Measurements from ENCODE around the gene DCLK1.

DCLK1 gene

DNA sequence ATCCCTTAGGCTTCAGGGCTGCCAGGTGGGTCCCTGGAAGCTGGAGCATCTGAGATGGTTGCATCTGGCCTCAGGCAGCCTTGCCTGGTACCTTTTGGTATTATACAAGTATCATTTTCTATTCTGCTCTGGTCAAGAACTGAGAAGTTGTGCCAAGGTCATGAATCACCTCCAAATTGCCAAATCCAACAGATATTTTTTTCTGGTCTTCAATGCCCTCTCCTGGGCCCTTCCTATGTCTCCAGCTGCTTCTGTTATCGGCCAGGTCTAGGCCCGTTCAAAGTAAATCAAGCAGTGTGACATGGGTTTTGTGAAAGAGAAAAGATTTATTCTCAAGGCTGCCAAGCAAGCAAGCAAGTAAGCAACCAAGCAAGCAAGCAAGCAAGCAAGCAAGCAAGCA lies 383.6 kb downstream of the DCLK1 start:
- no peak for DNase-seq (ENCODE audit: low read depth in 2 of 2)

DNA sequence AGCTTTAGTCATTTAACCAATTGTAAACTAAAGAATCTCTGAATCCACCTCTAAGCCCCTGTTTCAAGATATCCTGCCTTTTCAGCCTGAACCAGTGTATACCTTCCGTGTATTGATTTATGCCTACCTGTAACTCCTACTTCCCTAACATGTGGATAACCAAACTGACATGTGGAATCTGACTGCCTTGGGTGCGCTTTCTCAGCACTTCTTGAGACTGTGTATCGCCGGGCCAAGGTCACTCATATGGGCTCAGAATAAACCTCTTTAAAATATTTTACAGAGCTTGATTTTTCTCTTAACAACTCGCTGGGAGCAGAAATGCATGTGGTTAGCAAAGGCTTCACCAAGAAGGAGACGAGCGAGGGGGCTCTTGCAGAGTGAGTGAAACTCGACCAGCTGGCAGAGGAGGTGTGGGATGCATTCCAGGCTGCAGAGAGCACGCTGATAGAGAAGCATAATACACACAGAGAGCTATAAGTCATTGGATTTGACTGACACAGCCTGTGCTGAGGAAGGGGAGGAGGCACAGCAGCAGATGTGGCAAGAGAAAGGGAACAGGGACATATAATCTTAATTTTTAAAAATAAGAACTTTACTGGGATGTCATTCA lies 386.5 kb downstream of the DCLK1 start:
- no peak for DNase-seq (ENCODE audit: low read depth in 2 of 2)

DNA sequence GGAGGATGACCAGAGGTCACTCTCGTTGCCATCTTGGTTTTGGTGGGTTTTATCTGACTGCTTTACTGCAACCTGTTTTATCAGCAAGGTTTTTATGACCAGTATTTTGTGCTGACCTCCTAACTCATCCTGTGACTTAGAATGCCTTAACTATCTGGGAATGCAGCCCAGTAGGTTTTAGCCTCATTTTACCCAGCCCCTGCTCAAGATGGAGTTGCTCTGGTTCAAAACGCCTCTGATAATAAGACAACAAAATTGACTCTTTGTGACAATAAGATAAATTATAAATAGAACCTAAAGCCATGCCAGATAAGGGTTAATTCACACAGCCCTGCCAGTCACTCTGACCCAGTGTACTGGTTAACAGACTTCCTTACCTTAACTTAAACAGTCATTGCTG lies 387.0 kb downstream of the DCLK1 start:
- DNase-seq (ENCODE audit: low read depth in 2 of 2) = no peak

DNA sequence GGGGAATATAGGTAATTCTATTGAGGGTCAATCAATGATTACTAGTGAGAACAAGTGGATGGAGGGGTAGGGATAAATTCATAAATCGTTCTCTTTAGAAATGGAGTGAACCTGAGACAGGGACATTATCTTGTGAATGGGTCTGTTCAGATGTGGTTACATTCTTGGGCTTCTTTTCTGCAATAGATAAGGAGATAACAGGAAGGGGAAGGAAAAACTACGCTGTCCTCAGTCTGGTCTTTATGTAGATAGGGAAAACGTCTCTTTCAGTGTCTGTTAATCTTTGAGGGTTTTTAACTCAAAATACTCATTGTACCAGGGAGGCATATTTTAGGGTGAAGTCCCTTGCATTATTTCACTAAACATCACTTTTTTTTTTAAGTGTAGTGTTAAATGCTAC lies 388.0 kb downstream of the DCLK1 start:
- no peak for DNase-seq (ENCODE audit: low read depth in 2 of 2)

DNA sequence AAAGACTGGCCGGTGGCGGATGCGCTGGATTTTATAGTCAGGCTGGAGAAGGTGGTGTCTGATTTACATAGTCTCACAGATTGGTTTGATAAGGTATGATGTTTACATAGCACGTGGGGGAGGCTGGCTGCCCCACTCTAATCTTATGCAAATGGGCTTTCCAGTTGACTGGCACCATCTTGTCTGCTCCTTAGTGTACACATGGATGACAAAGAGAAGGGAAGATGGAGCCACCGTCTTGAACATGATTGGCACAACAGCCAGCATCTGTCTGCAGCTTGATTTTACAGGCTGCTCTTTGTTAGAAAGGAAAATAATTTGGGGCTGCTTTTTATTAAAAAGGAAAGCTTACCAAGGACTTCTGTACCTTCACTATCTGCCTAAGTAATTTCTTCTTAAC lies 389.5 kb downstream of the DCLK1 start:
- DNase-seq (ENCODE audit: low read depth in 2 of 2) = no peak

DNA sequence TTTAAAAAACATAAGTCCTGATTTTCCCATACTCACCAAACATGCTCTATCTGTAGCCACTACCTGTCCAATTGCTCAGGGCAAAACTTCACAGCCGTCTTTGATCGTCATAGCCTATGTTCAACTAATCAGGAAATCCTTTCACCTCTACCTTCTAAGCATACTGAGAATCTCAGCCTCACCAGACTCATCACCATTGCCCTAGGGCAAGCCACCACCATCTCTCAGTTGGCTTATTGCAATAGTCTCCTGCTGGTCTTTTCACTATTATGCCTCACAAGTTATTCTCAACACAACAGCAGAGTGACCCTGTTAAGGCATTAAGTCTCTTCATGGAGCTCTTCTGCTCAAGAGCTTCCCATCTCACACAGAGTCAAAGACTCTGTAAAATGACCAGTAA lies 394.3 kb downstream of the DCLK1 start:
- DNase-seq (ENCODE audit: low read depth in 2 of 2) = no peak

DNA sequence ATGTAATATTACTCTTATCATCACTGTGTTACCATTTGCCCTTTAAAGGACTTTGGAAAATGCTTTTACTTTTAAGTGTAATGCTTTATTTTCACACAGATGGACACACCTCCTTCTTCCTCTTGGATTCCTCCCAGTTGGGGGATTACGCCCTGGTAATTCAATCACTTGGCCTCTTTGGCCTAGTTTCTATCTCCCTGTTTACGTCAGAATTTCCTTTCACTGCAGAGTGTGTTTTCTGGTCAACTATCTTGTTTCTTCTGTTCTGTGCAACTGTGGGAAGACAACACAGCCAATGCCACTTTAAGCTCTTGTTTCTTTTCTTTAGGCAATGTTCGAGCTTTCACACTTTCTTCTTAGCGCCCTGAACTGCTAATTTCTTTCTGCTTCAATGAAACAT lies 397.4 kb downstream of the DCLK1 start:
- DNase-seq (ENCODE audit: low read depth in 2 of 2) = no peak

DNA sequence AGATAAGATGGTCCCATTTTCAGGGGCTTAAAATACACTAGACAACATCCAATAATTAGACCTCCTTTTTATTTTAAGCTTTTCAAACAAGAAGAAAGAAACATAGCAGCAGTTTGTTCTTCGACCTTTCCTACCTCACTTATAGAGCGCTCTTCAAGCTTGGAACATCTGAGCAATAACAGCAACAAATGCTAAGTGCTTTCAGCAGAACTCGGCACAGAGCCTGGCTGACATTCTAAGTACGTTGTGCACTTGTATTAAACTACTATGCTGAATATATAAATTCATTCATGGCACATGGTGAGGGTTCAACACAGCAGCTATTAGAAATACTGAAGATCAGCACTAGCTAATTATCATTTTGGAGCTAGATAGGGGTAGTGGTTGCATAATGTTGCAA lies 398.6 kb downstream of the DCLK1 start:
- no peak for DNase-seq (ENCODE audit: low read depth in 2 of 2)

DNA sequence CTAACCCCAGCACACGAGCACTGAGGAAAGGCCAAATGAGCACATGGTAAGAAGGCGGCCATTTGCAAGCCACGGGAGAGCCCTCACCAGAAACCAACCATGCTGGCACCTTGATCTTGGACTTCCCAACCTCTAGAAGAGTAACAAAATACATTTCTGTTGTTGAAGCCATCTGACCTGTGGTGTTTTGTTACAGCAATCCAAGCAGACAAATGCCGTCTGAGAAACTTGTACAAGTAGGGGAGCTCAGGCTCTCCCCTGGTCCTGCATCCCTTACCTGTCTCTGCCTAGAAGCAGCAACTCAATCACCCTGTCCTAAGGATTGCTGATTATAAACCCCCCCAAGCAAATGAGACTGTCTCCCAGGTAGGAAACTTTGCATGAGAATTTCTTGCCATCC lies 399.7 kb downstream of the DCLK1 start:
- DNase-seq (ENCODE audit: low read depth in 2 of 2) = no peak

DNA sequence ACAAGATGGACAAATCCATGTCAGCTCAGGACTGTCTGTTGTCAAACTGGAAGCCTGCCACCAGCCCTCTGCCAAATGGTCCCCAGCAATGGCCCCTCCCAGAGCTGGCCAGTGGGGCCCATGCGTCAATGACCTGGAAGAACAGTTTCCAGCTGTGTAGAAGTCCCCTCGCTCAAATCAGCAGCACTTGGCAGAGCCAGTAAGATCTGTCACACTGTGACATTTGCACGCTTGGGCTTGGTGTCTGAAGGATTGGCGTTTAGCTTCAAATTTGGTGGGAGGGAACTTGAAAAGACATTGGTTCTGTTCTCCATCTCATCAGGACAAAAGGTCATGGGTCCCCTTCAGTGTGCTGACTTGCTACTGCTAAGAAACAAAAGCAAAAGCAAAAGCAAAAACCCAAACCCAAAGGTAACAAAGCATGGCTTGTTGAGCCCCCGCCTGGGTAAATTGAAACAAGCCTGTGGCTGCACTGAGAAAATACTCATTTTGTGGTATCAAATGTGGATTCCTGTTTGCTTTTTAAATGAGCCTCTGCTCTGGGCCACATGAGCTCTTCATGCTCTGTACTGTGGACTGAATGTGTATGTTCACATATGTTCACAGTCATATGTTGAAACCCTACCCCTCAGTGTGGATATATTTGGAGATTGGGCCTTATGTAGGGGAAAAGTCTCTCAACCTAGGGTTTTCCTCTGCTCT lies 401.1 kb downstream of the DCLK1 start:
- DNase-seq (ENCODE audit: low read depth in 2 of 2) = no peak

DNA sequence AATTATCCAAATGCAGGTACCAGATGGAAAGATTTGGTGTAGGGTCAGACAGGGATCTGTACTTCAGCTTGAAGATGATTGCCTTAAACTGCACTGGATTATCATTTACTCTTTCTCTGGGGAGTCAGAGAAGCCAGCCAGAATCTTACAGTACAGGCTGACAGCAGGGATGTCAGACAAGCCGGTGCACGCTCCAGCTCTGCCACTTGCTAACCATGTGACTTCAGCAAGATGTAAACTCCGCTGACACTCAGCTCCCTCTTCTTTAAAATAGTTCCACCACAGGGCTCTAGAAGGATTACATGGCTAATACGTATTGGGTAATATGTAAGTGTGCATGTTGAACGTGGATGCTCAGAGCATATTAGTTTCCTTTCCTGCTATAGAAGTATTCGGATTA lies 403.3 kb downstream of the DCLK1 start:
- no peak for DNase-seq (ENCODE audit: low read depth in 2 of 2)

DNA sequence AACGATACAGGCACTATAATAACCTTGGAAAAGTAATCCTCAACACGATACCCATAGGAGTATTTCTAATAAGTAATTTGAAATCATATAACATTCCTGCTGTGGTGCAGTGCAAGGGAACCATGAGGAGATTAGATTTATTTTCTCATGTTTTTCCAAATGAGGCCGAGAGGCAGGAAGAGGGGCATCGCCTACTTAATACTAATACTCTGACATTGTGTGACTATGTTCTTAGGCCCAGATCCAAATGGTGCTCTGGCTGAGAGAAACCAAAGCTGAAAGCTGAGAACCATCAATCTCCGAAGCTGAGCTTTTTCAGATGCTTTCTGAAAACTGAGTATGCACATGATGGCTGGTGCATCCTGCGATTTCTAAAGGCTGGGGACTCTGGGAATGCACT lies 406.7 kb downstream of the DCLK1 start:
- DNase-seq (ENCODE audit: low read depth in 2 of 2) = no peak

DNA sequence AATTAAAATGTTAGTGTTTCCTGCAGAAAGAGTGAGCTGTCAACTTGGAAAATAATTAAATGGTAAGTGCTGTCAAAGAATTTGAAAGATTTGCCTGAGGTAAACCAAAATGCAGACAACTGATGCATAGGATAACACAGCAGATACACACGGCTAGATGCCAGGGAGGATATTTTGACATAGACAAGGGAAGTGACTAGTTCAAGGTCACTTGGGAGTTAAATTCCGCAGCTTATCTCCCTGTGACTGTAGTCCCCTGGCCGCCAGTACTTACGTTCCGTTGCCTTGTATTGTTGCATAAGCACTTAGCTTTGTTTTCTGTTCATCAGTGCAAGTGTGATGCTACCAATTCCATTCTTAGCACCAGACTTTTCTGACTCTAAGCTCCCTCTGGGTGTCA lies 407.4 kb downstream of the DCLK1 start:
- DNase-seq (ENCODE audit: low read depth in 2 of 2) = no peak

DNA sequence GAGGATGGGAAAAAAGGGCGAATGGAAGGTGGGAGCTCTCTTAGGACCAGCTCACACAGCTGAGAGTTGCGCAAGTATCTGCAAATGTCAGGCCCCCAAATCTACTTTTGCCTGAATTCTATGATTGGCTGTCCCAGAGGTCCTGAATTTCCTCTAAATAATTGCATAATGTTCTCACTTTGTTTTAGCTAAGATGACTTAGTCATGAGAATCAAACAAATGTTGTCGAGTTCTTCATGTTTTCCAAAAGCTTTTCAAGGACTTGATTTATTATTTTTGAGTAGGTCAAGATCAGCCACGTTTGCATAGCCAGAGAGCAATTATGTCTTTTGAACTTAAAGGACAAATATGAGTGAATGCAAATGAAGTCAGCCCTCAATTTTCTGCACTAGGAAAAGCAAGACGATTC lies 408.1 kb downstream of the DCLK1 start:
- no peak for DNase-seq (ENCODE audit: low read depth in 2 of 2)

DNA sequence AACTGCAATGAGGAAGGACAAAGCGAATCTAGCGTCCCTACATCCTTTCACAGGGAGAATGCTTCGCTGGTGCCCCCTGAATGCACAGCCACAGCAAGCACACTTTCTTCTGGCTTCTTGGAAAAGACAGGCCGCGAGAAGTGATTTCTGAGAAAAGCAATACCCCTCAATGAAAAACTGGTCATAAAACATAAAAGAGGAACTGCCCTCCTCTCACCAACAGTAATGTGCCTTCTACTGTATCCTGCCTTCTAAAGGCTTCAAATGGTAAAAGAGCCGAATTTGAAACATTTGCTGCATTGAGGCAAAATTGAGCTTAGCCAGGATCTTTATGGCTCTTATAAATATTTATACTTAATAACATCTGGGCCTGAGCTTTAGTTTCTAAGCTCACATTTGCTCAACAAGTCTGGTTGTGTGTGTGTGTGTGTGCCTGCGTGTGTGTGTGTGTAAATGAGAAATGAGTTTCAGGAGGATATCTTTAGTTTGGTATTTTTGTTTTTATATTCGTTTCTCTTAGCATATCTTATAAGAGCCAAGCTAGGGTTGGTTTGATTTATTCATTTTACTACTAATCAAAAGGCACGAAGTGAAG lies 408.6 kb downstream of the DCLK1 start:
- DNase-seq (ENCODE audit: low read depth in 2 of 2) = no peak

DNA sequence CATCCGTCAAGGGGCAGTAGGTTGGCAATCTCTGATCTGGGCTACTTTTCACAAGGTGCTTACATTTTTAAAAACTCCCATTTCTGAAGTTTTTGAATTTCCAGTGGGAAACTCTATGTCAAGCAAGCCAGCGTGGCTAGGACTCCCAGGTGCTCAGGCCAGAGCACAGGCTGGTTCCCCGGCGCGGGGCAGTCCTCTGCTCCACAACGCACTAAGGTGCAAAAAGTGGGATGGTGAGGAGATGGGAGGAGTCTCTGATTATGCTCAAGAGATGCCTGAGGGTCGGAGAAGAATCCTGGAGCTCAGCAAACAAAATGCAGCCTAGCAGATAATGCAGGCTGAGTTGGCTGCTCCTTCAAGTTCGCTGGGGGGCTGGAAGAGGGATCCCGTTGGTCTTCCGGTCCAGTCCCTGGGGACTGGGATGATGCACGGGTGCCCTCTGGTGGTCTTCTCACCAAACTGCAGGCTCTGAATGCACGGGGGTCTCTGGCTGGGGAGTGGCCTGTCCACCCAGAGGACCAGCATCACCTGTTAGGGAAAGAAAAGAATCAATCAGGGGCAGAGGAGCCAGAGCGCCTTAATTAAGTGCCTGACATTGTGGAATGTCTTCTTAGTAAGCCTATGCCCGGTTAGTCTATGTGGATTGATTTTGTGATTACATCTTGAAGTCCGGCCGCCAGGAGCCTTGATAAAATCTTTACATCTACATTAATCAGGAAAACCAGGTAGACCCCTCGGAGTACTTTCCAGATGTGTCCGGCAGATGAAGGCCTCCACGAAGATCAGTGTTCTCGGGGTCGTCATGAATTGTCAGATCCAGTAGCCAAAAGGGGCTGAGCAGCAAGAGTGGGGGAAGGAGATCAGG lies 410.3 kb downstream of the DCLK1 start:
- DNase-seq (ENCODE audit: low read depth in 2 of 2) = no peak

DNA sequence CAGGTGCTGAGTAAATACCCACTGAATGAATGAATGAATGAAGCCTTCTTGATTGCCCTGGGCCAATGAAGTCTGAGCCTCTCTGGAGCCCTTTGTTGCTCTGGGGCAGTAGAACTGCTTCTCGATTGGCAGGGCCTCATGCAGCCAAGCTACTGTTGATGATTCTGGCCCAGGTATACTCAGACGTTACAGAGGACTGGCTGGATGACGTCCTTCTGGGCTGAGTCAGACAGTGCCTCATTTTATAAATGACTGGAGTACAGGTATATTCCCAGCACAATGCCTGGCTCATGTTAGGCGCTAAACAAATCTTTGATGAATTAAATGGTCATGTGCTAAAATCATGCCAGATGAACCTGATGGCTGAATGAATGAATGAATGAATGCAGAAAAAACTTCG lies 410.9 kb downstream of the DCLK1 start:
- no peak for DNase-seq (ENCODE audit: low read depth in 2 of 2)
